HG02840 (cell line): ENCODE measurements around the gene JAML.
"Not testable (repeated sequence)": the region's sequence is repeated elsewhere in the genome, so short reads cannot be mapped to it uniquely, and the experiment has no call there.

Experiments
- ATAC-seq: cut with Tn5 transposase; IDR thresholded peaks from one replicate; pipeline ENCODE4 v1.9.1; 2021; ENCODE audit warnings: mild to moderate bottlenecking, moderate library complexity, moderate number of reproducible peaks; ENCODE audit not compliant: unreplicated experiment, low FRiP score

Gene JAML

GRCh38 chr11:118199135-118199534, 25.7 kb downstream of the JAML start:
- no peak for ATAC-seq

GRCh38 chr11:118198370-118198769, 26.4 kb downstream of the JAML start:
- no peak for ATAC-seq

GRCh38 chr11:118194835-118195627, 29.8 kb downstream of the JAML start:
- no peak for ATAC-seq

- ATAC-seq, result no peak
These were observed 30.8 kb downstream of the JAML start for GRCh38 chr11:118193910-118194566.

- not testable (repeated sequence) for ATAC-seq
These were observed 32.0 kb downstream of the JAML start for GRCh38 chr11:118192817-118193216.

- ATAC-seq, result not testable (repeated sequence)
These were observed 33.8 kb downstream of the JAML start for GRCh38 chr11:118190942-118191506.

- no peak for ATAC-seq
These were observed 38.3 kb downstream of the JAML start for GRCh38 chr11:118186346-118187107.

GRCh38 chr11:118184784-118185579, 39.8 kb downstream of the JAML start:
- no peak for ATAC-seq

- not testable (repeated sequence) for ATAC-seq
These were observed 41.1 kb downstream of the JAML start for GRCh38 chr11:118183691-118184090.

- no peak for ATAC-seq
These were observed 44.5 kb downstream of the JAML start for GRCh38 chr11:118180300-118180703.

GRCh38 chr11:118176778-118177134, 48.1 kb downstream of the JAML start:
- no peak for ATAC-seq

- ATAC-seq, result no peak
These were observed 48.6 kb downstream of the JAML start, which contains the start of gene SCN2B for GRCh38 chr11:118175993-118176777. SCN2B (minus strand) TSS chr11:118176639; CDS start chr11:118176431, 208 bp downstream.

- no peak for ATAC-seq
These were observed 49.5 kb downstream of the JAML start for GRCh38 chr11:118175031-118175992.

- ATAC-seq, result no peak
These were observed 50.7 kb downstream of the JAML start for GRCh38 chr11:118174006-118174567.

GRCh38 chr11:118172356-118172755, 52.5 kb downstream of the JAML start:
- ATAC-seq, result no peak

GRCh38 chr11:118171269-118172062, 53.3 kb downstream of the JAML start:
- ATAC-seq, result no peak

GRCh38 chr11:118170882-118171268, 53.9 kb downstream of the JAML start:
- ATAC-seq, result no peak
